ENCODE data around the gene WDR26.

The WDR26 gene

DNA sequence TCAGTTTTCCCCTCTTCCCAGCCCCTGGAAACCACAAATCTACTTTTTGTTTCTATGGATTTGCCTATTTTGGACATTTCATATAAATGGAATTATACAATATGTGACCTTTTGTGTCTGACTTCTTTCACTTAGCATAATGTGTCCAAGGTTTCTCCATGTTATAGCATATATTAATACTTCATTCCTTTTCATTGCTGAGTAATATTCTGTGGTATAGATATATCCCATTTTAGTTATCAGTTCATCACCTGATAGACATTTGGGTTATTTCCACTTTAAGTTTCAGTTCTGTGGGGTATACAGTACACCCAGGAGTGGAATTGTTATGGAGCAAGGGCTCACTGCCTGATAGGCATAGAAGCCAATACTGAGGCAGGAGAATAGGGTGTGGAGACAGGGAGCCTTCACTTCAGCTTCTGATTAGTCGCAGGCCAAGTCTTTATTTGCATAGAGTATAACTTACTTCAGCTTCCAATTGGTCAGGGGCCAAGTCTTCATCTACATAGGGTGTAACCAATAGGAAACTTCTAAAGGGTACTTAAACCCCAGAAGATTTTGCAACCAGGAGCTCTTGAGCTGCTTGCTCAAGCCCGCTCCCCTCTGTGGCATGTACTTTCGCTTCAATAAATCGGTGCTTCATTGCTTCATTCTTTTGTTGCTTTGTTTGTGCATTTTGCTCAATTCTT is 96.3 kb downstream of the WDR26 start:
- Histone ChIP-seq H3K4me3 (ENCODE audit: insufficient read depth, low read depth, low read length, poor library complexity, severe bottlenecking) (no peak overlapping the region), H3K4me1 (ENCODE audit: control insufficient read depth, insufficient read depth, low read length, poor library complexity, severe bottlenecking) (no peaks in the 10 kb centered on the region), H3K36me3 (ENCODE audit: control insufficient read depth, insufficient read depth, low read length) (no peaks in the 10 kb centered on the region), H3K27ac (ENCODE audit: insufficient read depth, low read length, poor library complexity, severe bottlenecking) (no peak overlapping the region), H3K27me3 (replicated peaks; ENCODE audit: control insufficient read depth, insufficient read depth, low read length, poor library complexity, severe bottlenecking) (no peaks in the 10 kb centered on the region), H3K9me3 (ENCODE audit: control insufficient read depth, low read length) (peaks cover 2% of the 10 kb centered on the region)
- DNase-seq: no peak
